ENCODE results near the gene NBPF1. TPM values are rescaled to one million over a fixed set of nuclear protein-coding genes. Genes with fewer than 3 reads are reported as not detected.

Gene NBPF1
- total and polyA plus RNA-seq, 9 of the 15 experiments (the other 6 are each of a cell fraction or from before 2014, with no cell fraction given): 5.2 to 42.6 (median 24.1) TPM

- peak; percentile 93 for TF ChIP-seq ELF4 (CRISPR knock-in tag; IDR thresholded peaks at IDR 0.05)
- peak; percentile 66; the same call in 1 of the 2 replicates for TF ChIP-seq ZNF445 (CRISPR knock-in tag; IDR thresholded peaks at IDR 0.05; ENCODE audit: low read depth)
- TF ChIP-seq, protein P1, sequence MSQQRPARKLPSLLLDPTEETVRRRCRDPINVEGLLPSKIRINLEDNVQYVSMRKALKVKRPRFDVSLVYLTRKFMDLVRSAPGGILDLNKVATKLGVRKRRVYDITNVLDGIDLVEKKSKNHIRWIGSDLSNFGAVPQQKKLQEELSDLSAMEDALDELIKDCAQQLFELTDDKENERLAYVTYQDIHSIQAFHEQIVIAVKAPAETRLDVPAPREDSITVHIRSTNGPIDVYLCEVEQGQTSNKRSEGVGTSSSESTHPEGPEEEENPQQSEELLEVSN (IDR thresholded peaks at IDR 0.05; ENCODE audit: borderline replicate concordance in 1 of 2, extremely low read depth in 1 of 2, insufficient read depth in 1 of 2, insufficient read length in 1 of 2, low read depth in 1 of 2, low read length in 1 of 2, poor library complexity in 1 of 2, severe bottlenecking in 1 of 2): peak in 1 of 2 experiments; percentile 40
- peak; percentile 73 for TF ChIP-seq ZBTB17 (CRISPR knock-in tag; IDR thresholded peaks at IDR 0.05)
- peak; percentile 40; the same call in 1 of the 2 replicates for TF ChIP-seq ZNF41 (CRISPR knock-in tag; conservative IDR thresholded peaks at IDR 0.05)
- peak; percentile 14 to 39 for TF ChIP-seq RAD21 (CRISPR knock-in tag; conservative IDR thresholded peaks at IDR 0.05 in 1 of 2, IDR thresholded peaks at IDR 0.05 in 1 of 2)
- peak; percentile 82 to 86 for TF ChIP-seq TEAD1 (CRISPR knock-in tag; IDR thresholded peaks at IDR 0.05)
- TF ChIP-seq ZNF507 (tag; conservative IDR thresholded peaks at IDR 0.05): no peak
- no peak for TF ChIP-seq XRCC4 (IDR thresholded peaks at IDR 0.05; ENCODE audit: extremely low read depth, insufficient read depth, insufficient read length)
- TF ChIP-seq ZNF584 (CRISPR knock-in tag; IDR thresholded peaks at IDR 0.05; ENCODE audit: low read depth): no peak
- TF ChIP-seq ERF (CRISPR knock-in tag; IDR thresholded peaks at IDR 0.05): 0 out of 2 replicates have a peak, but pooled peaks have one; percentile 68
- peak; percentile 46; the same call in 1 of the 2 replicates for TF ChIP-seq ZNF79 (CRISPR knock-in tag; IDR thresholded peaks at IDR 0.05; ENCODE audit: low read depth)
- no peak for TF ChIP-seq REST (IDR thresholded peaks at IDR 0.05; ENCODE audit: borderline replicate concordance)
- TF ChIP-seq REST (CRISPR knock-in tag; IDR thresholded peaks at IDR 0.05; ENCODE audit: low read depth): 0 out of 2 replicates have a peak, but pooled peaks have one; percentile 80
- peak; percentile 47; the same call in 1 of the 2 replicates for TF ChIP-seq JUN (IDR thresholded peaks at IDR 0.05; ENCODE audit: borderline replicate concordance, low read depth, low read length)
- 0 out of 2 replicates have a peak, but pooled peaks have one; percentile 36 for TF ChIP-seq JUN (CRISPR knock-in tag; IDR thresholded peaks at IDR 0.05; ENCODE audit: borderline replicate concordance)
These were observed 812 bp downstream of the NBPF1 start (continued) for GRCh38 chr1:16612332-16613172.
